ENCODE data around the gene TBC1D13. TPM values are rescaled to one million over a fixed set of nuclear protein-coding genes. Genes with fewer than 3 reads are reported as not detected.

The TBC1D13 gene
- total and polyA plus RNA-seq, 9 of the 15 experiments (the other 6 are each of a cell fraction or from before 2014, with no cell fraction given): 2.3 to 28.7 (median 11.4) TPM

- TF ChIP-seq, protein P1, sequence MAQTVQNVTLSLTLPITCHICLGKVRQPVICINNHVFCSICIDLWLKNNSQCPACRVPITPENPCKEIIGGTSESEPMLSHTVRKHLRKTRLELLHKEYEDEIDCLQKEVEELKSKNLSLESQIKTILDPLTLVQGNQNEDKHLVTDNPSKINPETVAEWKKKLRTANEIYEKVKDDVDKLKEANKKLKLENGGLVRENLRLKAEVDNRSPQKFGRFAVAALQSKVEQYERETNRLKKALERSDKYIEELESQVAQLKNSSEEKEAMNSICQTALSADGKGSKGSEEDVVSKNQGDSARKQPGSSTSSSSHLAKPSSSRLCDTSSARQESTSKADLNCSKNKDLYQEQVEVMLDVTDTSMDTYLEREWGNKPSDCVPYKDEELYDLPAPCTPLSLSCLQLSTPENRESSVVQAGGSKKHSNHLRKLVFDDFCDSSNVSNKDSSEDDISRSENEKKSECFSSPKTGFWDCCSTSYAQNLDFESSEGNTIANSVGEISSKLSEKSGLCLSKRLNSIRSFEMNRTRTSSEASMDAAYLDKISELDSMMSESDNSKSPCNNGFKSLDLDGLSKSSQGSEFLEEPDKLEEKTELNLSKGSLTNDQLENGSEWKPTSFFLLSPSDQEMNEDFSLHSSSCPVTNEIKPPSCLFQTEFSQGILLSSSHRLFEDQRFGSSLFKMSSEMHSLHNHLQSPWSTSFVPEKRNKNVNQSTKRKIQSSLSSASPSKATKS (CRISPR knock-in tag; IDR thresholded peaks at IDR 0.05): no peak
- TF ChIP-seq ZNF780A (CRISPR knock-in tag; IDR thresholded peaks at IDR 0.05): no peak
- peak; percentile 84; the same call in 1 of the 2 replicates for TF ChIP-seq GTF2E2 (tag; IDR thresholded peaks at IDR 0.05)
- TF ChIP-seq ZNF589 (CRISPR knock-in tag; IDR thresholded peaks at IDR 0.05; ENCODE audit: low read depth): no peak; the same call in 1 of the 2 replicates
- TF ChIP-seq HDAC8 (tag; IDR thresholded peaks at IDR 0.05): no peak
- no peak for TF ChIP-seq PKNOX1 (IDR thresholded peaks at IDR 0.05)
- no peak for TF ChIP-seq RBM17 (IDR thresholded peaks at IDR 0.05; ENCODE audit: borderline replicate concordance, low read depth, low read length)
- TF ChIP-seq, protein P2, sequence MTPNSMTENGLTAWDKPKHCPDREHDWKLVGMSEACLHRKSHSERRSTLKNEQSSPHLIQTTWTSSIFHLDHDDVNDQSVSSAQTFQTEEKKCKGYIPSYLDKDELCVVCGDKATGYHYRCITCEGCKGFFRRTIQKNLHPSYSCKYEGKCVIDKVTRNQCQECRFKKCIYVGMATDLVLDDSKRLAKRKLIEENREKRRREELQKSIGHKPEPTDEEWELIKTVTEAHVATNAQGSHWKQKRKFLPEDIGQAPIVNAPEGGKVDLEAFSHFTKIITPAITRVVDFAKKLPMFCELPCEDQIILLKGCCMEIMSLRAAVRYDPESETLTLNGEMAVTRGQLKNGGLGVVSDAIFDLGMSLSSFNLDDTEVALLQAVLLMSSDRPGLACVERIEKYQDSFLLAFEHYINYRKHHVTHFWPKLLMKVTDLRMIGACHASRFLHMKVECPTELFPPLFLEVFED (CRISPR knock-in tag; conservative IDR thresholded peaks at IDR 0.05): no peak
- TF ChIP-seq MED1 (CRISPR knock-in tag; IDR thresholded peaks at IDR 0.05; ENCODE audit: borderline replicate concordance): no peak
- TF ChIP-seq ZNF146 (CRISPR knock-in tag; IDR thresholded peaks at IDR 0.05; ENCODE audit: unreplicated experiment): no peak
- TF ChIP-seq ASH1L (IDR thresholded peaks at IDR 0.05; ENCODE audit: borderline replicate concordance, low read depth, partially characterized antibody): no peak
- no peak for TF ChIP-seq ARNT (IDR thresholded peaks at IDR 0.05)
- TF ChIP-seq PCBP2 (IDR thresholded peaks at IDR 0.05; ENCODE audit: low read depth, low read length, poor library complexity, severe bottlenecking): no peak
- TF ChIP-seq FOS (IDR thresholded peaks at IDR 0.05; ENCODE audit: extremely low read depth, insufficient read length): peak; percentile 30
- peak; percentile 91 for TF ChIP-seq POLR2A (conservative IDR thresholded peaks at IDR 0.05)
- no peak for TF ChIP-seq IRF1 (CRISPR knock-in tag; IDR thresholded peaks at IDR 0.05; ENCODE audit: borderline replicate concordance)
- TF ChIP-seq MEF2A (IDR thresholded peaks at IDR 0.05; ENCODE audit: control insufficient read depth, low read depth, low read length): no peak
These were observed 42.6 kb downstream of the TBC1D13 start, which contains the start of gene SPOUT1 (continued) for GRCh38 chr9:128829477-128830251.
